ENCODE data around the gene PACRG.
"Not testable (repeated sequence)": the region's sequence is repeated elsewhere in the genome, so short reads cannot be mapped to it uniquely, and the experiment has no call there.

PACRG gene

GRCh38 chr6:163314791-163315470, 587.2 kb downstream of the PACRG start:
- DNase-seq (ENCODE audit: low read depth): no peak

- not testable (repeated sequence) for DNase-seq (ENCODE audit: low read depth)
These were observed 589.2 kb downstream of the PACRG start for GRCh38 chr6:163316866-163317495.

DNA sequence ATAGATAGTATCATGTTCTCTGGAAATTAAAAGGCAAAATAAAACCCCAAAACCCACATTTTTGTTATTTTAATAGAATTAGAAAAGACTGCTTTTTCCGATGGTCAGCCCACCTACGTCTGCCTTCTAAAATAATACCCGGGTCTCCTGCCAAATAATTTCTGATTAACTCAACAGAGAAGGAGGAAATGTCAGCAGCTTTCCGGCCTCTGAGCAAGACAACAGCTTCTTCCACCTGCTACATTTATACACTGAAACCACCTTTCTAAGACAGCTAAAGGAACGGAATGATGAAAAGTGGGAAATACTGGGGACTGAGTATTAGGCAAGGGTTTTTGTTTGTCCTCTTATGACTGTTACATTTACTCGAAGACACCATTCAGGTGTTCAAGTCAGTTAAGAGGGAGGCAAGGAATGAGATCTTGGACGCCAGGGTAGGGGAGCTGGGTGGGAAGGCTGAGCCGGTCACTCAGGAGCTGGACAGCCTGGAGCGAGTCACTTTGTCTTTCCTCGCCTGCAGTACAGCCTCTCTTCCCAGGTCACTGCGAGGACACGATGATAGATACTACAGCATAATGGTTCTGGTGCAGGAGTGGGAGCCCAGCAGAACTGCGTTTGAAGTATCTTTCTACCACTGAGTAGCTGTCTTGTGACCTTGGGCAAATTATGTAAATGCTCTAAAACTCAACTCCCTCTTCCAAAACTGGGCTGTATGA, 590.5 kb downstream of the PACRG start:
- DNase-seq (ENCODE audit: low read depth): no peak

DNA sequence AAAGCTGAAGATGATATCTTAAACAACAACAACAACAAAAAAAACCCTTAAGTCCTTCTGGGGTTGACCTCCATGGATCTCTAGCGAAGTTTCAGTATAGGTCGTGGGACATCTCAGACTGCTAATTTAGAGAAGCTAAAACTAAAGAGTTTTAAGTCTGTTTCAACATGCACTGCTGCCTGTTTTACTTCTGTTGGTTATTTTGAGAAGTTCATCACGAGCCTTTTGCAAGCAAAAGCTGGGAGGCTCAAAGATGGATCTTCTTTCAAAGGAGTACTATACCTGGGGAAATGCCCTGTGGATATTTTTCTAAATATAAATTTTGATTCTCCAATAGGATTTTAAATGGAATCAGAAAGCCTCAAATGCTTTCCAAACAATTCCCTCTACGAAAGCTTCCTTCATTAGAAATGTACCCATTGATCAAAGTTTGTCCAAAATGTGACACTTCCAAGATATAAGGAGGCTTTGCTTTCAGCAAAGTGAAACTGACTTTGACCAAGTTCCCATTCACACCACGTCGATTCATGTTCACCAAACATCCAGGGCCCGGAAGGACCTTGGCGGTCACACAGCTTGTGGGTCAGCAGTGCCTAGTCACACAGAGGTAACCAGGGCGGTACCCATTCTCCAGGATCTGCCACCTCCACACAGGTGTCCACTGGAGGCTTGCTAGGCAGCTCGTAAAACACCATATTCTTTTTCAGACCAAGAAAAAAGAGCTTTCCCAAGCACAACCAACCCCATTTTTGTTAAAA, 592.0 kb downstream of the PACRG start:
- no peak for DNase-seq (ENCODE audit: low read depth)

- DNase-seq (ENCODE audit: low read depth): no peak
These were observed 592.6 kb downstream of the PACRG start for GRCh38 chr6:163320402-163320801.

DNA sequence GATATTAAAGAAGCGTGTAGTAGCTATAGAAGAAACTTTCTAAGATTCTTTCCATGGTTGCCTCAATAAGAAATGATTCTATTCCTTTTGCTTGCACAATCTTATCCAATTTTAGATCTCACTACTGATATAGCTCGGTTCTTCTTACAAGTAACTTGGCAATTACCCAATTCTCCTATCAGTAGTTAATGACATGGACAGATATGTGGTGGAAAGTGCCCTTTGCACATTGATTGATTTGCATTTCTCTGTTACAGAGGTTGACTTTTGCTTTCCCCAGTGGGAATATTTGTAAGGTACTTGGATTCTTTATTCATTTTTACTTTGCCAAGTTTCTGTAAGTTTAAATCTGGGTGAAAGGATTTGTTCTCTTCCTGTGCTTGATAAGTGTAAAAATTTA, 593.0 kb downstream of the PACRG start:
- no peak for DNase-seq (ENCODE audit: low read depth)

DNA sequence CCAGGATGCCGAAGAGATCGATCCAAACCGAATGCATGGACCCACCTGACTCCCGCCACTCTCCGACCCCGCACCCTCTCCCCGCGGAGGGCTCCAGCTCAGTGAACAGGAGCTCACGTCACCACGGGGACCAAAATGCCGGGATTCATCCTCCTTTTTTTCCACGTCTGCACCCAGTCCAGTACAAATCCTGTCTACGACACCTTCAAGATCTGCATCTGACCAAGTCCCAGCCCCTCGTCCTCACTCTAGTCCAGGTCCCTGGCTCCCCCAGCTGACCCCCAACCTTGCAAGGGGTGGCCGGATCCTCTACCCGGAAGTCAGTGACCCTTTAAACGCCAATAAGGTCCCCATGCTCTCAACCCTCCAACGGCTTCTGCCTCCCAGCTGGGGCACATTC, 593.9 kb downstream of the PACRG start:
- no peak for DNase-seq (ENCODE audit: low read depth)

DNA sequence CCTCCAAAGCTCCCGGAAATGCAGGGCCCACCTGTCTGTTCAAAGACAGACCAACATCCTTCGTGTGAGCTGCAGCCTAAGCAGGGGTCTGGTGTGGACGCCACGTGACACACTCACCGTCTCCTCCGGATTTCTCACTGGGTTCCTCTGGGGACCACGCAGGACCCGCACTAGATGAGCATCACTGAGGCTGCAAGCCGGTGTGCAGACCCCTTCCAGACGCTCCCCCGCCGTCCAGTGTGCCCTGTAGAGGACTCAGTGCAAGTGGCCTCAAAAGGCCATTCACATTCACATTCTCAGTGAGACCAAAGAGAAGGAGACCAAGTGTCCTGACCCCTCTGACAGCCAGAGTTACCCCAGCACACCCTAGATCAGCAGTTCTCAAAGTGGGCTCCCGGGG, 595.5 kb downstream of the PACRG start:
- no peak for DNase-seq (ENCODE audit: low read depth)

- DNase-seq (ENCODE audit: low read depth): no peak
These were observed 595.9 kb downstream of the PACRG start for GRCh38 chr6:163323705-163324104.

DNA sequence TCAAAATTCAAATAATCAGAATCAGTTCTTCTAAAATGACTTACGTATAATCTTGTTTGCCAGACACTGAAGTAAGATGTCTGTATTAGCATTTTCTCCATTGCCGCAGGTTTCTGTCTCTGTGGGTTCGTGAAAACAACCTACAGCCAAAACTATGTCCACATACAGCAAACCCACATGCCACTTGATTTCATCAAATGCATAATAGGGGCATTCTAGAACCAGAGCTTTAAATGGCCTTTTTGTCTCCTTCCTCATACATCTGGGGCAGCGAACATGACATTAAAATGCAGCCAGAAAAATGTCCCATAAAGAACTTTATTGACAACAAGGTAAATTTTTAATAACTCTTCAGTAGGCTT, 596.5 kb downstream of the PACRG start:
- DNase-seq (ENCODE audit: low read depth): no peak

DNA sequence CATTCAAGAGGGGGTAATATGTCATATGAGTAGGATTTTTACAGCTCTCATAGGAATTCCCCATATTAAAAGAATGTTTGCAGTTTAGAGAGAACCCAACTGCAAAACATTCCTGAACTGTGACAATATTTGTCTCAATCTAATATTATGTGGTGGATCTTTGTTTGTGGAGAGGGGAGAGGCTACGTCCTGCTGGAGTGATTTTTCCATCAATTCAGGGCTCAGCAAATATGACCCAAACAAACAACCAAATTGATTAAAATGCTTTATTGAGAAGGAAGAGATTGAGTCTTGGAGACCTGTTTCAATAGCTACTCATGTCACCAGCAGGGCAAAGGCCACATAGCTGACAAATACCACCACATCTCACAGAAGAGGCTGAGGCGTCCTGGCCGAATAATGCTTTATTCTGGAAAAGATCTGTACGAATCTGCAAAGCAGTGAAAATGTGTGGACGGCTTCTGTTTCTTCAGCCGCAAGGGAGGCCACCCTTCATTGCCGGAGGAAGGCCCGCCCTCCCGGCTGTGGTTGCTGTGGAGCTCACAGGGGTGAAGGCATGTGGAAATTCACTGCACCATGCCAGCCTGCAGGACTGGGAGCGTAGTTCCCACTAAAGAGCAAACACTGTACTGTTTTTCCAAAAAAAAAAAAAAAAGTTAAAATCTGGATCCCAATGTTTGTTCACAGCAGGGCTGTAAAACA, 597.1 kb downstream of the PACRG start:
- no peak for DNase-seq (ENCODE audit: low read depth)

DNA sequence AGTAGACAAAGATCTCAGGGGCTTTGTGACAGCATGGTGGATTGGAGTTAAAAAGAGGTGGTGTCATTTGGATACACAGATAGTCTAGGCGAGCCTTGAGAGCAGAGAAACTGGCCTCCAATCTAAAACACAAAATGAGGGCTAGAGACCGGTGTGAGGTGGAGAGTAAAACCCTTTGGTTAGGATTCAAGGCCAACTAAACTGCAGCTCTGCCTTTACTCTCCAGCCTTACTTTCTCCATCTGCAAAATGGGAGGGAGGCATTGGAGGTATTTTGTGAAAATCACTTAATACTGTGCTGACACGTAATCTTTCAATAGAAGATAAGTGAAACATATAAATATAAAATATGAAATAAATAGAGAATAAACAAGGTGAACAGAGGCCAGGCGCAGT, 597.6 kb downstream of the PACRG start:
- no peak for DNase-seq (ENCODE audit: low read depth)

DNA sequence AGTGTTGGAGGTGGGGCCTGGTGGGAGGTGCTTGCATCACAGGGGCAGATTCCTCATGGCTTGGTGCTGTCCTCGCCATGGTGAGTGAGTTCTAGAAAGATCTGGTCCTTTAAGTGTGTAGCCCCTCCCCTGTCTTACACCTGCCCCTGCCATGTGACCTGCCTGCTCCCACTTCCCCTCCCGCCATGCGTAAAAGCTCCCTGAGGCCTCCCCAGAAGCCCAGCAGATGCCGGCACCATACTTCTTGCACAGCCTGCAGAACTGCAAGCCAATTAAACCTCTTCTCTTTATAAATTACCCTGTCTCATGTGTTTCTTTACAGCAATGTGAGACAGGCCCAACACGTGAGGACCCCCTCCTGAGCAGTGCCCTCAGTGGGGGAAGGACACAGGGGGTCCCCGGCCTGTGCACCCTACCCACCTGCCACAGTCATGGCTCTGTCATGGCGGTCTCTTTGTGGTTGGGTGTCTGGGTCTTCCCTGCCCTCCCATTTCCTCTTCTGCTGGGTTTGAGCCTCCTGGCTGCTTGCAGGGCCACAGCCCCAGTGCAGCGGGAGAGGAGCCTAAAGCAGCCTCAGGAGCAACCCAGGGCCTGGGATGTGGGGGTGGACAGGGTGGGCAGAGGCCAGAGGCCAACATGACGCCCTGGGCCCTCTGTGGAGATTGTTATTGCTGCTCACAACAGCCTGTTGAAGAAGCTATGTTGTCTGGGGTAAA, 599.5 kb downstream of the PACRG start:
- no peak for DNase-seq (ENCODE audit: low read depth)

GRCh38 chr6:163327921-163328320, 600.1 kb downstream of the PACRG start:
- DNase-seq (ENCODE audit: low read depth): no peak

- no peak for DNase-seq (ENCODE audit: low read depth)
These were observed 600.6 kb downstream of the PACRG start for GRCh38 chr6:163328411-163328810.

DNA sequence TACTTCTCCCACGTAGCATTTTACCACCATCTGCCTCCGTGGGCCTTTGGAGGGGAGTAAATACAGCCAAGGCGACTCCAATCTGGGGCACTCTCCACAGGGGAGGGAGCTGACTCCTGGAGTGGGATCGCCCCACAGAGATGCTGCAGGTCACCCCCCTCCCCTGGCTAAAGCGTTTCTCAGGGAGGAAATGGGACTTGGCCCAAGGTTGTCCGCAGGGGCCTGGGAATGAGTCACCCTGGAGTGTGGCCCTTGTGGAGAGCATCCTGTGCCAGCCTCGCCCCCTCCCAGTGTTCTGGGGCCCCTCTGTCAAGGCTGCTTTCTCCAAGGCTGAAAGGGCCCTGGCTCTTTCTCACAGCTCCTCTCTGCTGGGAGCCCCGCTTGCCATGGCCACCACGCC, 602.2 kb downstream of the PACRG start:
- DNase-seq (ENCODE audit: low read depth): no peak

DNA sequence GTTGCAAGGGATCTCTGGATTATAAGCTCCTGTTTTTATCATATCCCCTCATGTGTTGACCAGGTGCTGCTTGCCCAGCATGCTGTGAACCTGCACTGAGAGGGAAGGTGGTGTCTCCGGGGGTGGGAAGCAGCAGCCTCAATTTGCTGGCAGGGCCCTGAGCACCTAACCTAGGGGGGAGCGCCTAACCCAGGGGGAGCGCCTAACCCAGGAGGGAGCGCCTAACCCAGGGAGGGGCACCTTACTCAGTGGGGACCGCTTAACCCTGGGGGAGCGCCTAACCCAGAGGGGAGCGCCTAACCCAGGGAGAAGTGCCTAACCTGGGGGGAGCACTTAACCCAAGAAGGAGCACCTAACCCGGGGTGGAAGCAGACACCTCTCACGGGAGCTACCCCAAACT, 603.5 kb downstream of the PACRG start:
- no peak for DNase-seq (ENCODE audit: low read depth)

DNA sequence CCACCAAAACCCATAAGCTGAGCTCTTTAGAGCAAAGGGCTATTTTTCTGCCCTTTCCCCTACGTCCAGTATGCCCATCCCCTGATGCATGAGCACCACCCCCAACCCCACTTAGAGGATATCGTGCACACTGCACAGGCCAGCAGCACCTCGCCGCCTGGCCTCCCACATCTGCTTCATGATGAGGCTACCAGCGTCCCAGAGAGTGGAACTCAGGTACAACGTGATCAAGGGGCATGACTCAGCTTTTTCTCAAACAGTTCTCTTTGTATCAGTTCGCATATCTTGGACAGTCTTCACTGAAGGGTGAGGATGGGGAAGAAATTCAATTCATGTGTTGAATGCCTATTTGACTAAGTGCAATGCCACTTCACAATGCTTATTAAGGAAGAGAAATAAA, 604.8 kb downstream of the PACRG start:
- no peak for DNase-seq (ENCODE audit: low read depth)

DNA sequence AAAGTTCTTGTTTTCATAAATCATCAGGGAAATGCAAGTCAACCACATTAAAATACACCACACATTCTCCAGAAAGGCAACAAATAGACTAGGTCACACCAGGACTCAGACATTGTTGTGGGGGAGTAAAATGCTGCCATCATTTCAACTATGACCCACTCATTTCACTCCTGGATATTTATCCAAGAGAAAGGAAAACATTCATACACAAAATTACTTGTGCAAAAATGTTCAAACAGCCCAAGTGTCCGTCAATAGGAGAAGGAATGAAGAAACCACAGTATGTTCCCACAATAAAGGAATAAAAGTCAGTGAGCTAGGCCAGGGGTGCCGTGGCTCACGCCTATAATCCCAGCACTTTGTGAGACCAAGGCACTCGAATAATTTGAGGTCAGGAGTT, 605.3 kb downstream of the PACRG start:
- no peak for DNase-seq (ENCODE audit: low read depth)

DNA sequence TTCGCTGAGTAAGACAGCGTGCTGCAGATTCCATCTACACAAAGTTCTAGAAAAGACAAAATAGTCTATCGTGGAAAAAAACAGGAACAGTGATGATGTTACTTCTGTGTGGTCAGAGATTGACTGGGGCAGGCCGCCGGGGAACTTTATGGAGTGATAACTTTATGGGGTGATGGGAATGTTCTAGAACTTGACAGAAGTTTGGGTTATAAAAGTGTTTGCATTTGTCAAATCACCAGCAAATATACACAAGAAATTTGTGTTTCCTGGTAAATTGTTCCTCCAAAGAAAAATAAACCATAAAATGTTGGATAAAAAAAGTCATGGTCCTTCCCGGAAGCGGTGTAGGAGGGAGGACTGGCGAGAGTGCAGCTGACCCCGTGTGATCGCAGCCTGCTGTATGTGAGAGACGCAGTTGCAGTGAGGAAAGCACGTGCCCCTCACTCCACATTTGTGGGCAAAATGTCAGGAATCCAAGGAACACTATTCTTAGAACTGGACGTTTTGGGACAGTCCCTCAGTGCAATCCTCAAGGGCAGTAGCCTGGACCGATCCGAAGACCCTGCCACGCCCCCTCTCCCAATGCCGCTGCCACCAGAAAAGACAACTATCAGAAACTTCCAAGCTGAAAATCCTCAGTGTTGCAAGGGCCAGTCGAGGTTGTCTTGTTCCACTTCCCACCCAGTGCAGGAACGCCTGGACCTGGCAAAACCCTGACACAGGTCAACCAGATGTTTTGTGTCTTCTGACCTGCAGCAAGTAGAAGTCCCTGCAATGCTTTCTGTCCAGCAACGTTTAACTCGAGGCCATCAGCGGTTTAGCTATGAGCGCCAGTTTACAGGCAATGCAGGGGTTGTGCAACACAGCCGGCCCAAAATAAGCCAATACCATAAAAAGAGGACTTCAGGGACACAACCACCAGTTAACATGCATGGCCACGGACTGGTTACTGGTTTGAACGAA, 606.2 kb downstream of the PACRG start:
- DNase-seq (ENCODE audit: low read depth): no peak

Data from activated T-cell treated with anti-CD3 and anti-CD28 coated beads for 1 hour (primary cell).